ENCODE data around the gene WDR73.

DNA sequence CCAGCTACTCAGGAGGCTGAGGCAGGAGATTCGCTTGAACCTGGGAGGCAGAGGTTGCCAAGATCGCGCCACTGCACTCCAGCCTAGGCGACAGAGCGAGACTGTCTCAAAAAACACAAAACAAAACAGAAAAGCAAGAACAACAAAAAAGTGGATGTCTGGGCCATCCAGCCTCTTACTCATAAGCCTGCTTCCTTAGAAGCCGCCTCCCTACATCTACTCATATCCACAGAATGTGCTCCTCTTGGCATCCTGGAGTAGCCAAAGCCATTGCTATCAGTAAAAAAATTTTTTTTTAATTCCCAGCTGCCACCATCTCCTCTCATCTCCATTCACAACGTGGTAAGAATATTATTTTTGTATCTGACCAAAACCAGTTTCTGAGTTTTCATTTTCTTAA, 42.5 kb downstream of the WDR73 start:
- TF ChIP-seq, protein P1, sequence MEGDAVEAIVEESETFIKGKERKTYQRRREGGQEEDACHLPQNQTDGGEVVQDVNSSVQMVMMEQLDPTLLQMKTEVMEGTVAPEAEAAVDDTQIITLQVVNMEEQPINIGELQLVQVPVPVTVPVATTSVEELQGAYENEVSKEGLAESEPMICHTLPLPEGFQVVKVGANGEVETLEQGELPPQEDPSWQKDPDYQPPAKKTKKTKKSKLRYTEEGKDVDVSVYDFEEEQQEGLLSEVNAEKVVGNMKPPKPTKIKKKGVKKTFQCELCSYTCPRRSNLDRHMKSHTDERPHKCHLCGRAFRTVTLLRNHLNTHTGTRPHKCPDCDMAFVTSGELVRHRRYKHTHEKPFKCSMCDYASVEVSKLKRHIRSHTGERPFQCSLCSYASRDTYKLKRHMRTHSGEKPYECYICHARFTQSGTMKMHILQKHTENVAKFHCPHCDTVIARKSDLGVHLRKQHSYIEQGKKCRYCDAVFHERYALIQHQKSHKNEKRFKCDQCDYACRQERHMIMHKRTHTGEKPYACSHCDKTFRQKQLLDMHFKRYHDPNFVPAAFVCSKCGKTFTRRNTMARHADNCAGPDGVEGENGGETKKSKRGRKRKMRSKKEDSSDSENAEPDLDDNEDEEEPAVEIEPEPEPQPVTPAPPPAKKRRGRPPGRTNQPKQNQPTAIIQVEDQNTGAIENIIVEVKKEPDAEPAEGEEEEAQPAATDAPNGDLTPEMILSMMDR (IDR thresholded peaks at IDR 0.05; ENCODE audit: low read depth, low read length, missing input control) = no peak
- TF ChIP-seq HNF4G (IDR thresholded peaks at IDR 0.05) = no peak

All from liver (tissue), 3 donors.